Mesothelial cell of epicardium (in vitro differentiated cells): ENCODE results near the gene UBA52. TPM values are rescaled to one million over a fixed set of nuclear protein-coding genes. Genes with fewer than 3 reads are reported as not detected.
A peak's percentile ranks its signal among the peaks of the same experiment; 100 is the strongest.

Source experiments
- DNase-seq, 2 experiments: peaks; one replicate each; pipeline ENCODE4 v3.0.0; 2021; ENCODE audit warnings: low spot score in 2 of 2; ENCODE audit not compliant: unreplicated experiment in 2 of 2
- H3K27ac Mint-ChIP-seq: 2 replicates; pipeline ENCODE4 v1.8.0; 2021; ENCODE audit warnings: mixed read lengths
- H3K27me3 Mint-ChIP-seq: 2 replicates; pipeline ENCODE4 v1.8.0; 2021; ENCODE audit warnings: low read depth, mixed read lengths
- H3K36me3 Mint-ChIP-seq: 2 replicates; pipeline ENCODE4 v1.8.0; 2021; ENCODE audit warnings: mixed read lengths
- H3K4me1 Mint-ChIP-seq: 2 replicates; pipeline ENCODE4 v1.8.0; 2021; ENCODE audit warnings: mixed read lengths
- H3K4me3 Mint-ChIP-seq: 2 replicates; pipeline ENCODE4 v1.8.0; 2021; ENCODE audit warnings: mild to moderate bottlenecking, moderate library complexity, mixed read lengths
- H3K9me3 Mint-ChIP-seq: 2 replicates; pipeline ENCODE4 v1.8.0; 2021; ENCODE audit warnings: mixed read lengths
- total RNA-seq: library from RNA; stranded (reverse); gene quantifications from 3 replicates; pipeline ENCODE4 v1.2.1, GENCODE V29; 2021
- TF ChIP-seq, protein P1 (sequence below): fragments of 200-600 bp; sonication (generic); IDR thresholded peaks from one replicate; pipeline ENCODE4 v1.5.0; 2021; ENCODE audit warnings: antibody characterized with exemption; ENCODE audit not compliant: unreplicated experiment

Gene UBA52
- total RNA-seq, 1 donor from 2014 or later = 846 TPM

DNA sequence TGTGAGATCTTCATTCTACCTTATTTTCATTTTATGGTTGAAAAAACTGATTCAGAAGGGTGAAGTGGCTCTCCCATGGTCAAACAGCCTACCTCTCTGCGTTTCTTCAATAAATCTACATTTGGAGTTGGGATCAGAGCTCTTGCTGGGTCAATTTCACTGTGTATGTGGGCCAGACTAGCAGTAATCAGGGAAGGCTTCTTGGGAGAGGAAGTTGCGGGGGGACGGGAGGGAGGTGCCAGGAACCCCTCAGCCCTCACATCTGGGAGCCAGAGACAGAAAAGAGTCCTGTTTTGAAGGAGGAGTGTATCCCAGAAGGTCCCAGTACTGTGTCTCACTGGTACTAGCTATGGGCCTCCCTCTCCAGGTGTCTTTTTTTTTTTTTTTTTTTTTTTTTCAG lies 13.1 kb upstream of the UBA52 start:
- Mint-ChIP-seq H3K9me3 (no peaks in the 10 kb centered on the region), H3K27ac (peak overlapping the region; percentile 98), H3K27me3 (no peaks in the 10 kb centered on the region), H3K36me3 (peaks cover 7% of the 10 kb centered on the region), H3K4me3 (peak overlapping the region; percentile 91), H3K4me1 (peaks cover 8% of the 10 kb centered on the region)
- no peak for DNase-seq
- TF ChIP-seq, protein P1, sequence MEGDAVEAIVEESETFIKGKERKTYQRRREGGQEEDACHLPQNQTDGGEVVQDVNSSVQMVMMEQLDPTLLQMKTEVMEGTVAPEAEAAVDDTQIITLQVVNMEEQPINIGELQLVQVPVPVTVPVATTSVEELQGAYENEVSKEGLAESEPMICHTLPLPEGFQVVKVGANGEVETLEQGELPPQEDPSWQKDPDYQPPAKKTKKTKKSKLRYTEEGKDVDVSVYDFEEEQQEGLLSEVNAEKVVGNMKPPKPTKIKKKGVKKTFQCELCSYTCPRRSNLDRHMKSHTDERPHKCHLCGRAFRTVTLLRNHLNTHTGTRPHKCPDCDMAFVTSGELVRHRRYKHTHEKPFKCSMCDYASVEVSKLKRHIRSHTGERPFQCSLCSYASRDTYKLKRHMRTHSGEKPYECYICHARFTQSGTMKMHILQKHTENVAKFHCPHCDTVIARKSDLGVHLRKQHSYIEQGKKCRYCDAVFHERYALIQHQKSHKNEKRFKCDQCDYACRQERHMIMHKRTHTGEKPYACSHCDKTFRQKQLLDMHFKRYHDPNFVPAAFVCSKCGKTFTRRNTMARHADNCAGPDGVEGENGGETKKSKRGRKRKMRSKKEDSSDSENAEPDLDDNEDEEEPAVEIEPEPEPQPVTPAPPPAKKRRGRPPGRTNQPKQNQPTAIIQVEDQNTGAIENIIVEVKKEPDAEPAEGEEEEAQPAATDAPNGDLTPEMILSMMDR = no peak

DNA sequence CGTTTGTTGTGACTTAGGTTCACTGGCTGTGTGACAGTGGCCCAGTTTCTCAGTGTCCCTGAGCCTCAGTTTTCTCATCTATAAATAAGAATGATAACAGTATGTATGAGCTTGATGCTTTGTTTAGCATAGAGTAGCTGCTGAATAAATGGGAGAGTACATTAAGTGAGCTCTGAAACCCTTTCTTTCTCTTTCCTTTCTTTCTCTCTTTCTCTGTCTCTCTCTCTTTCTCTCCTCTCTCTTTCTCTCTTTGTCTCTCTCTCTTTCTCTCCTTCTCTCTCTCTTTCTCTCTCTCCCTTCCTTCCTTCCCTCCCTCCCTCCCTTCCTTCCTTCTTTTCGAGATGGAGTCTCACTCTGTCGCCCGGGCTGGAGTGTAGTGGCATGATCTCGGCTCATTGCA lies 12.0 kb upstream of the UBA52 start:
- peak overlapping the region; percentile 98 for H3K27ac Mint-ChIP-seq
- TF ChIP-seq, protein P1 = no peak
- H3K4me1 Mint-ChIP-seq = peaks cover 8% of the 10 kb centered on the region
- H3K9me3 Mint-ChIP-seq = no peaks in the 10 kb centered on the region
- no peaks in the 10 kb centered on the region for H3K27me3 Mint-ChIP-seq
- DNase-seq = no peak
- H3K36me3 Mint-ChIP-seq = peaks cover 9% of the 10 kb centered on the region
- H3K4me3 Mint-ChIP-seq = peak overlapping the region; percentile 17

DNA sequence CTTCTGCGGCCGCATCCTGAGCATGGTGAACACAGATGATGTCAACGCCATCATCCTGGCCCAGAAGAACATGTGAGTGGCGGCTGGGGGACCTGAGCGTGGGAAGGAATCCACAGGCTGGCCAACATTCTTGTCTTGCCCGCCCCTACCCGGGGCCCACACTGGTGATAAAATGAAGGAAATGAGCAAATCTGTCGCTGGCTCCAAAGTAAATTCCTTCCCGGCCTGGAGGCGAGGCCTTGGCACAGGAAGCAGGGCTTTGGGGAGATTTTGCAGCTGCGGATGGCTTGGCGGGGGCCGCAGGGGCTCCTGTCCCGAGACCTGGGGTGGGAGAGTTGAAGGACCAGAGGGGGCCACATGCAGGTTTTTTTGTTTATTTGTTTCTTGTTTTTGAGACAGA lies 9.6 kb upstream of the UBA52 start:
- TF ChIP-seq, protein P1 = no peak
- no peak overlapping the region for H3K4me3 Mint-ChIP-seq
- peak overlapping the region; percentile 6 for H3K27ac Mint-ChIP-seq

DNA sequence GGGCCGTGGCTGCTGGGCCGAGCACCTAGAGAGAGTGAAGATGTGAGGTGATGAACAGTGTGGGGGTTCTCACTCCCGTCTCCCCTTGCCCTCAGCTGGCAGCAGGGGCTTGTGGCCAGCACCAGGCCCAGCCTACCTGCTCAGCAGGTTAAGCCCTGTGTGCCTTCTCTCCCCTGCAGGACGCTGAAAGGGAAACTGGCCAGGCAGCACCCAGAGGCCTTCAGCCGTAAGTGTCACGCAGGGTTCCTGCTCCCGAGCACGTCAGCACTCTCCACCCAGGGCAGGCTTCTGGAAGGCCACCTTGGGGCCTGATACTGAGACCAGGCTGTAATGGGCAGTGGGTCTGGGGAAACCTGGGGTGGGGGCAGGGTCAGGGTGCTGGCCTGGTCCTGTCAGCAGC lies 4.7 kb upstream of the UBA52 start:
- TF ChIP-seq, protein P1 = no peak
- H3K27ac Mint-ChIP-seq = no peak overlapping the region
- H3K27me3 Mint-ChIP-seq = no peaks in the 10 kb centered on the region
- no peak for DNase-seq
- no peak overlapping the region for H3K4me3 Mint-ChIP-seq
- H3K4me1 Mint-ChIP-seq = peaks cover 4% of the 10 kb centered on the region
- H3K36me3 Mint-ChIP-seq = peaks cover 35% of the 10 kb centered on the region
- H3K9me3 Mint-ChIP-seq = no peaks in the 10 kb centered on the region

More for the DNA sequence above, 9.6 kb upstream of the UBA52 start:
- peaks cover 8% of the 10 kb centered on the region for H3K4me1 Mint-ChIP-seq
- no peak for DNase-seq
- no peaks in the 10 kb centered on the region for H3K27me3 Mint-ChIP-seq
- peaks cover 16% of the 10 kb centered on the region for H3K36me3 Mint-ChIP-seq
- H3K9me3 Mint-ChIP-seq = no peaks in the 10 kb centered on the region

DNA sequence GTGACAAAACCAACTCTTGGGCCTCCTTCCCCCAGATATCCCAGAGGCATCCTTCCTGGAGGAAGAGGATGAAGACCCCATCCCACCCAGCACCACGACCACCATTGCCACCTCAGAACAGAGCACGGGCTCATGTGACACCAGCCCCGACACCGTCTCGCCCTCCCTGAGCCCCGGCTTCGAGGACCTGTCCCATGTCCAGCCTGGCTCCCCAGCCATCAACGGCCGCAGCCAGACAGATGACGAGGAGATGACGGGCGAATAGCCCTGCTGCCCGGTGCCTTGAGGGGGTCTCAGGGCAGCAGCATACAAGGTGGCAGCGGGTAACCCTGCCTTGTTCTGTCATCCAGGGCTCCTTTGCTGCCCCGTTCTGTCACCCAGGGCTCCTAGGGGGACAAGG lies 3.3 kb upstream of the UBA52 start:
- Mint-ChIP-seq H3K36me3 (peaks cover 37% of the 10 kb centered on the region), H3K4me1 (peaks cover 16% of the 10 kb centered on the region), H3K27ac (no peak overlapping the region), H3K4me3 (no peak overlapping the region), H3K27me3 (no peaks in the 10 kb centered on the region), H3K9me3 (no peaks in the 10 kb centered on the region)
- TF ChIP-seq, protein P1 = no peak
- no peak for DNase-seq
